ENCODE results near the gene GAS2L1. TPM values are rescaled to one million over a fixed set of nuclear protein-coding genes. Genes with fewer than 3 reads are reported as not detected.
A peak's percentile ranks its signal among the peaks of the same experiment; 100 is the strongest.

GAS2L1 gene
- total RNA-seq, 2 donors from 2014 or later, result 19.4 to 28.0 TPM

DNA sequence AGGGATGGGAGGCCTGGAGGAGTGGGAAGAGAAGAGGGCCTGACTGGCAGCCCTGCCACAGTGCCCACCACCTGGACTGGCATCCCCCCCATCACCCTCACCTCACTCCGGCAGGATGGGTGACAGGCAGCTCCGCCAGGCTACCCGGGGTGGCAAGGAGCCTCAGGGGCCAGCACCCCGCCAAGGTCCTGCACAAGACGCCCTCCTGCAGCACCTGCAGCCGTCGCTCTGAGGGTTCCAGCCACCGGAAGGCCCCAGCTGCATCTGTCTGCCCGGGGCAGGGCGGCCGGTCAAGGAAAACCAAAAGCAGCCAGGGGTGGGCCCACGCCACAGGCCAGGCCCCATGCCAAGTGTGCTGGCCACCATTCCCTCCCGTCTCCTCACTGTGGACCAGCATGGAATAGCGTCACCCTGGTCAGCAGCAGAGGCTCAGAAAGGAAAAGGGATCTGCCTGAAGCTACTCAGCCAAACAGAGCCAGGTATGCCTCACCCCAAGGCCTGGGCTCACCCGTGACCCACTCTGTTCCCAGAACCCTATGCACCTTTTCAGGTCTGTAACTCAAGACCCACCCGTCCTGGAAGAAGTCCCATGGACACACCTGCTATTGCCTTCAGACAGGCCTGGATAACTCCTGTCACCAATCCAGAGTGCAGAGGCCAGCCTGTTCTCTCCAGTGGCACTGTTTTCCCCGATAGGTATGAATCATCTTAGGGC is 45.7 kb upstream of the GAS2L1 start:
- H3K36me3 ChIP-seq, result peaks cover 39% of the 10 kb centered on the region
- peak; percentile 57 for DNase-seq (ENCODE audit: low spot score)
- H3K9me3 ChIP-seq, result no peaks in the 10 kb centered on the region
- no peak overlapping the region for H3K27ac ChIP-seq
- TF ChIP-seq, protein P1, sequence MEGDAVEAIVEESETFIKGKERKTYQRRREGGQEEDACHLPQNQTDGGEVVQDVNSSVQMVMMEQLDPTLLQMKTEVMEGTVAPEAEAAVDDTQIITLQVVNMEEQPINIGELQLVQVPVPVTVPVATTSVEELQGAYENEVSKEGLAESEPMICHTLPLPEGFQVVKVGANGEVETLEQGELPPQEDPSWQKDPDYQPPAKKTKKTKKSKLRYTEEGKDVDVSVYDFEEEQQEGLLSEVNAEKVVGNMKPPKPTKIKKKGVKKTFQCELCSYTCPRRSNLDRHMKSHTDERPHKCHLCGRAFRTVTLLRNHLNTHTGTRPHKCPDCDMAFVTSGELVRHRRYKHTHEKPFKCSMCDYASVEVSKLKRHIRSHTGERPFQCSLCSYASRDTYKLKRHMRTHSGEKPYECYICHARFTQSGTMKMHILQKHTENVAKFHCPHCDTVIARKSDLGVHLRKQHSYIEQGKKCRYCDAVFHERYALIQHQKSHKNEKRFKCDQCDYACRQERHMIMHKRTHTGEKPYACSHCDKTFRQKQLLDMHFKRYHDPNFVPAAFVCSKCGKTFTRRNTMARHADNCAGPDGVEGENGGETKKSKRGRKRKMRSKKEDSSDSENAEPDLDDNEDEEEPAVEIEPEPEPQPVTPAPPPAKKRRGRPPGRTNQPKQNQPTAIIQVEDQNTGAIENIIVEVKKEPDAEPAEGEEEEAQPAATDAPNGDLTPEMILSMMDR (IDR thresholded peaks at IDR 0.05), result no peak
- H3K4me3 ChIP-seq, result no peak overlapping the region
- H3K4me1 ChIP-seq, result peaks cover 0 to under 1% of the 10 kb centered on the region in 2 donors
- H3K27me3 ChIP-seq, result no peaks in the 10 kb centered on the region

DNA sequence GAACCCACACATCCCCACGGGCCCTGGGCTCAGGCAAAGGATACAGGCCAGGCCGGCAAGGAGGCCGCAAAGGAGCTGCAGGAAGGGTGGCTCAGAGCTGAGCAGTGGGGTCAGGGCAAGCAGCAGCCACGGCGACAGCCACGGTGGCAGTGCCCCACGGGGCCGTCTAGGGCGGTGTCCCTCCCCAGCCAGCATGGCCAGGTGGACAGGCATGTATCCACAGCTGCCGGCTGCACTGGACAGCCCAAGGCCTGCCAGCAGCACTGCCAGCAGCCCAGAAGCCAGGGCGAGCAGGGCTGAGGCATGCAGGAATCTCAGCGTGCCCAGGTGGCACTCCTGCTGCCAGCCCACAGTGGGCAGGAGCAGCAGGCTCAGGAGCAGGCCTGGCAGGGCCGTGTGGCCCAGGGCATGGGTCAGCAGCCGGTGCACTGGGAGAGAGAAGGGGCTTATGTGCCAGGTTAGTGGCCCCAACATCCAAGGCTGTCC is 42.6 kb upstream of the GAS2L1 start:
- TF ChIP-seq, protein P1 (IDR thresholded peaks at IDR 0.05), result no peak
- Histone ChIP-seq H3K36me3 (peaks cover 39% of the 10 kb centered on the region), H3K9me3 (no peaks in the 10 kb centered on the region), H3K27me3 (no peaks in the 10 kb centered on the region), H3K4me3 (no peak overlapping the region), H3K4me1 (peaks cover 0 to 17% of the 10 kb centered on the region in 2 donors), H3K27ac (no peak overlapping the region)
- peak; percentile 52 for DNase-seq (ENCODE audit: low spot score)

DNA sequence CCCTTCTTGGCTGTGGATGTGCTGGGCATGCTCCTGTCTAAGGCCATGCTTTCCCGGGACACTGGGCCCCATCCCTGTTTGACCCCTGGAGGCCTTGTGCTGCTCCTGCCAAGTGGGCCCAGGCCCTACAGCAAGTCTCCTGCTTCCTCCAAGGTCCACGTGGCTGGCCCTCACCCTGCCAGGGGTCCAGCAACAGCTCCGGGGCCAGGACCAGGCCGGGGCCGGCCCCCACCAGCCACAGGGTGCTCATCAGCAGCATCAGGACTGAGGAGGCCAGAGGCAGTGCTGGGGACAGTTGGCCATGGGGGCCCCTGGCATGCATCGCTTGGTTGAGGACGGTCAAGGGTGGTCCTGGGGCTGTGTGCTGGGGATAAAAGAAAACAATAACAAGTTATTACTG is 41.1 kb upstream of the GAS2L1 start:
- Histone ChIP-seq H3K9me3 (no peaks in the 10 kb centered on the region), H3K27me3 (no peaks in the 10 kb centered on the region), H3K4me3 (no peak overlapping the region), H3K27ac (no peak overlapping the region), H3K36me3 (peaks cover 29% of the 10 kb centered on the region), H3K4me1 (peaks cover 0 to 29% of the 10 kb centered on the region in 2 donors)
- TF ChIP-seq, protein P1 (IDR thresholded peaks at IDR 0.05), result no peak
- DNase-seq (ENCODE audit: low spot score), result no peak

DNA sequence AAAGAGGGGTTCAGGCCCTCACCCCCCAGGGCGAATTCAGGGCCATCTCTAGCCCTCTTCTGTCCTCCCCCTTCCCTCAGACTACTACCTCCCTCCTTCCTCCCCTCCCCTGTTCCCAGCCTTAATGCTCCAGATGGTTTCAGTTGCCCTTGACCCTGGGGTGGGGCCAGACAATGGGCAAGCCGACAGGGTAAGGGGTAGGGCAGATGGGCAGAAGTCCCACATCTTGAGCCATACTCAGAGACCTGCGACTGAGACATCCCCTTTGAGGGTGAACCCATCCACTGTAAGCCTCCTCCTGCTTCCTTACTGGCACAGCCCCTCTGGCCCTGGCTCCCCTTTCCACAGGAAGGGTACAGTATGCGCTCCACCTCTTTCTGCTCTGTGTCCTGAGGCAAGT is 40.5 kb upstream of the GAS2L1 start:
- no peaks in the 10 kb centered on the region for H3K9me3 ChIP-seq
- H3K4me1 ChIP-seq, result peaks cover 0 to 35% of the 10 kb centered on the region in 2 donors
- peaks cover 23% of the 10 kb centered on the region for H3K36me3 ChIP-seq
- no peak overlapping the region for H3K4me3 ChIP-seq
- no peaks in the 10 kb centered on the region for H3K27me3 ChIP-seq
- no peak for DNase-seq (ENCODE audit: low spot score)
- TF ChIP-seq, protein P1 (IDR thresholded peaks at IDR 0.05), result no peak
- H3K27ac ChIP-seq, result no peak overlapping the region

DNA sequence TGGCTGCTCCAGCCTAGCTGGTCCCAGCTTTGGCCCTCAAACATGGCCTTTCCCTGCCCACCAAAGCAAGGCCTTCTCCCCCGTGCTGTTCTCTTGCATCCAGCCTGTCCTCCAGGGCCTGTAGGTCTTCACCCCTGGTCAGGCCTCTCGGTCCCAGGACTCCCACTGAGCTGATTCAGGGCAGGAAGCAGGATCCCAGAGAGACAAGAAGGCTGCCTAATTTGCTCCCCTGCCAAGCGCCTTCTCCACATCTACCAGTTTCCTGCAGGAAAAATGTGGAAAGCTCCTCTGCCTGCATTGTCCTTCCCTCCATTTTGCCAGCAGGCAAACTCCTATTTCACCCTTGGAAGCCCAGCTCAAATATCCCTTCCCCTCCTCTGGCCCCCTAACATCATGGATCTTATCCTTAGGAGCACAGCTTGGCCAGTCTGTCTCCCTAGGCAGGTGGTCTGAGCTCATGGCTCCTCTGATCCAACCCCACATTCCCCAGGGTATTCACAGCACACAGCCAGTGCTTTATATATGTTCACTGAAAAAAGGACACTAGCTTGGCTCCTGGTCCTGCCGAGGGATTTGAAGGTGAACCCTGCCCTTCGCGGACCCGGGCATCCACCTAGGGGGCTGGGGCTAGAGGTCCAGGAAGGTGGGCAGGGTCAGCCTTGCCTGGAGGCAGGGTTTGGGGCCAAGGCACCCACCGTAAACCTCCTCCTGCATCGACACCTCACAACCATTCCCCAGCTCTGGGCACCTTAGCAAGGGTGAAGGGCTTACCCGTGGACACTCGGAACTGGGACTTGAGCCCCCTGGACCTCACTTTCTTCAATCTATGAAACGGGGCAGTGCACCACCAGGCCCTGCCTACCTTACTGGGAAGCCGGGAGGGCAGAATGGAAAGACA is 39.6 kb upstream of the GAS2L1 start:
- peaks cover 21% of the 10 kb centered on the region for H3K36me3 ChIP-seq
- DNase-seq (ENCODE audit: low spot score), result peak; percentile 57
- no peaks in the 10 kb centered on the region for H3K9me3 ChIP-seq
- H3K4me3 ChIP-seq, result peak overlapping the region; percentile 89 to 93
- peaks cover 0 to 44% of the 10 kb centered on the region in 2 donors for H3K4me1 ChIP-seq
- H3K27me3 ChIP-seq, result no peaks in the 10 kb centered on the region
- H3K27ac ChIP-seq, result peak overlapping the region; percentile 99
- TF ChIP-seq, protein P1 (IDR thresholded peaks at IDR 0.05), result no peak

Measured in right atrium auricular region (tissue), 2 donors.